Stomach (tissue), 4 donors: ENCODE data around the gene PSTPIP2.

ENCODE experiments used
- CTCF ChIP-seq, 7 experiments: fragments of 450-650 bp in 4 of 7; fragments of 200-600 bp in 3 of 7; sonication (generic) in 3 of 7; IDR thresholded peaks; one replicate each; pipeline ENCODE4 v1.5.1; 2016 to 2019; ENCODE audit warnings: antibody characterized with exemption in 7 of 7, control low read depth in 2 of 7, mild to moderate bottlenecking in 1 of 7
- POLR2A ChIP-seq, 4 donors: fragments of 450-650 bp; IDR thresholded peaks; one replicate each; pipeline ENCODE4 v1.6.1; 2016; ENCODE audit warnings: antibody characterized with exemption in 4 of 4, control low read depth in 2 of 4, mild to moderate bottlenecking in 1 of 4, moderate library complexity in 1 of 4

GRCh38 chr18:46010676-46011075 is 61.4 kb downstream of the PSTPIP2 start:
- TF ChIP-seq CTCF (IDR thresholded peaks at IDR 0.05) (no peak), POLR2A (IDR thresholded peaks at IDR 0.05) (no peak)
